Loucy (cell line): ENCODE measurements around the gene GRK3.

Experiments used
- EZH2phosphoT487 ChIP-seq: fragments of 200-600 bp; IDR thresholded peaks from 2 replicates; pipeline ENCODE4 v1.6.1; 2018; ENCODE audit warnings: antibody characterized with exemption, mild to moderate bottlenecking, moderate library complexity, borderline replicate concordance
- TF ChIP-seq, protein P1 (sequence below): fragments of 200-600 bp; sonication (generic); conservative IDR thresholded peaks from 2 replicates; pipeline ENCODE4 v1.5.1; 2014; ENCODE audit warnings: mild to moderate bottlenecking, antibody characterized with exemption, low read length

DNA sequence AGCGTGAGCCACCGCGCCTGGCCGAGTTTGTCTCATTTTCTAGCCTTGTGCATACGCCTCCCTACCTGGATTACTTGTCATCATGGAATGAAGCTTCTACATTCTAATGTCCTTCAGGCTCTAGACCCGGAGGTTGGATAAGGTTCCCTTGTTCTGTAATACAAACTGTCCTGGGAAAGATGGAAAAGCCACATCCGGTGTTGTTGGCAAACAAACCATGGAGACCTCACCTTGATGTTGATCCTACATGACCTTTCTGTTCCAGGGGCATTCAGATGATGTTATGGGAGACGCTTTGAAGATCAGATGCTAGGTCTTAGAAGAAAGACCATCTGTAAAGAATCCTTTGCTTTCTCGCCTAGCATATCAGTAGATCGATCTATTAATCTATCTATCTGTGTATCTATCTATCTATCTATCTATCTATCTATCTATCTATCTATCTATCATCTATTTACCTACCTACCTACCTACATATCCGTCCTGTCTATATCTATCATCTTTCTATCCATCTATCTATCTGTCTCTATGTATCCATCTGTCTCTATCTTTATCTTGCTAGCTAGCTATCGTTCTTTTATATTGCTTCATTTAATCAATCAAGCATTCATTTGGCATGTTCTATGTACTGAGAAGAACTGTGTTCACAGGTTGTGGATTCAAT is 46.3 kb upstream of the GRK3 start:
- TF ChIP-seq, protein P1, sequence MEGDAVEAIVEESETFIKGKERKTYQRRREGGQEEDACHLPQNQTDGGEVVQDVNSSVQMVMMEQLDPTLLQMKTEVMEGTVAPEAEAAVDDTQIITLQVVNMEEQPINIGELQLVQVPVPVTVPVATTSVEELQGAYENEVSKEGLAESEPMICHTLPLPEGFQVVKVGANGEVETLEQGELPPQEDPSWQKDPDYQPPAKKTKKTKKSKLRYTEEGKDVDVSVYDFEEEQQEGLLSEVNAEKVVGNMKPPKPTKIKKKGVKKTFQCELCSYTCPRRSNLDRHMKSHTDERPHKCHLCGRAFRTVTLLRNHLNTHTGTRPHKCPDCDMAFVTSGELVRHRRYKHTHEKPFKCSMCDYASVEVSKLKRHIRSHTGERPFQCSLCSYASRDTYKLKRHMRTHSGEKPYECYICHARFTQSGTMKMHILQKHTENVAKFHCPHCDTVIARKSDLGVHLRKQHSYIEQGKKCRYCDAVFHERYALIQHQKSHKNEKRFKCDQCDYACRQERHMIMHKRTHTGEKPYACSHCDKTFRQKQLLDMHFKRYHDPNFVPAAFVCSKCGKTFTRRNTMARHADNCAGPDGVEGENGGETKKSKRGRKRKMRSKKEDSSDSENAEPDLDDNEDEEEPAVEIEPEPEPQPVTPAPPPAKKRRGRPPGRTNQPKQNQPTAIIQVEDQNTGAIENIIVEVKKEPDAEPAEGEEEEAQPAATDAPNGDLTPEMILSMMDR, result no peak
- TF ChIP-seq EZH2phosphoT487, result no peak
